ENCODE measurements around the gene FXYD2. TPM values are rescaled to one million over a fixed set of nuclear protein-coding genes. Genes with fewer than 3 reads are reported as not detected.
A peak's percentile ranks its signal among the peaks of the same experiment; 100 is the strongest.
"Not testable (repeated sequence)": the region's sequence is repeated elsewhere in the genome, so short reads cannot be mapped to it uniquely, and the experiment has no call there.

FXYD2 gene
- 1 to 10 TPM; 8.3 to 8.8 TPM for total RNA-seq

DNA sequence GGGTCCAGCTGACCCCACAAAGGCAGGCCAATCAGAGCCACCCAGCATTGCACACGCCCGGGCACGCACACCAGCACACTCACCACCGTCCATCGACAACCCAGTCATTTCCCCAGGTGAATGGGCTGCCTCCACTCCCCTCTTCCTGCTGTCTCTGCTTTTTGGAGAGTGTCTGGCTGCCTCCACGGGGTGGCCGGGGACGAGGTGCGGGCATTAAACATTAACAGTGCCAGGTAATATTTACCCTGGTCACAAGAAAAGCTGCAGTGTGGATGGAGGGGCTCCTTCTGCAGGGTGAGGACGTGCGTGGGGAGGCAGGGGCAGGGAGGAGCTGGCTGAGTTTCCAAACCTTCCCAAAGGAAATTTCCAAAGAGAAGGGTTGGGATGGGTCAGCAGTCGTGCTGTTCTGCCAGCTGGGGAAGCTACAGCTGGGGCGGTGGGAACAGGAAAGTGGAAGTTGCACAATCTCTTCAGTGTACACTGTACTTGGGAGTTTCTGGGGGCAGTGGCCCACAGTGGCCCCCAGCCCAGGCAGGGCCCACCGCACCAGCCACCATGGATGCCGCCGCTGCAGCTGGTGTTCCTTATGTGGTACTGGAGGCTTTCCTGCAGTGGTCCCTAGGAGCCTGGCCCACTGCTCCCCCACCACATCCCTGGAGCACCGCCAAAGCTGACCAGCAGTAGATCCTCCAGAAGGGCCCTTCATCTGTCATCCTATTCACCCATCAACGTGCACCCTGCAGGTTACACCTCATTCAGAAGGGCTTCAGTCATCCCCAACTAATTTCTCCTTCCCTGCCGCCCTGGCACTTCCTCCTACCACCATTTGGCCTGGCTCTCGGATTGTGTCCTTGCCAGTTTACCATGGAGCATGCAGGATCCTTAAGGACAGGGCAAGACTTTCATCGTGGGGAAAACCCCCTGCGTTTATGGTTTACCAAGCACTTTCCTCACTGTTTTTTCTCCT, at the start of gene FXYD2:
Gene FXYD2 (minus strand): TSS at position 174 of the 967 bp plus-strand sequence. CDS start 66 bp downstream, at position 108.
- peak within 1 kb of the TSS; percentile 13 for H3K4me3 Mint-ChIP-seq
- H3K36me3 Mint-ChIP-seq: no peaks in the 10 kb centered on the region
- H3K4me1 Mint-ChIP-seq: peaks cover 58% of the 10 kb centered on the region
- no peaks in the 10 kb centered on the region for H3K27me3 Mint-ChIP-seq
- peak within 1 kb of the TSS; percentile 84 for H3K27ac Mint-ChIP-seq
- DNase-seq: no peak
- H3K9me3 Mint-ChIP-seq: no peaks in the 10 kb centered on the region

DNA sequence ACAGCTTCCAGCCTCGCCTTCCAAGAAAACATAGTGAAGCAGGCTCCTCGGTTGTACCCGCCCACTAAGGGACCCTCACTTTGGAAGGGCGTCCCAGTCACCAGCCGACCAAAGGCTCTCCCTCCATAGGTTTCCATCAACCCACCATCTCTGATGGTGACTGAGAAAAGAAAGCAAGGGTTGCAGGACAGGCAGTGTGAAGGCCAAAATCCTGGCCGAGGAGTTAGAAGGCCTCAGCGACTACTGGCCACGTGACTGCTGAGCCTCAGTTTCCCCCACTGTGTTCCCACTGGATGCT, 49.2 kb upstream of the FXYD2 start:
- no peaks in the 10 kb centered on the region for H3K9me3 Mint-ChIP-seq

DNA sequence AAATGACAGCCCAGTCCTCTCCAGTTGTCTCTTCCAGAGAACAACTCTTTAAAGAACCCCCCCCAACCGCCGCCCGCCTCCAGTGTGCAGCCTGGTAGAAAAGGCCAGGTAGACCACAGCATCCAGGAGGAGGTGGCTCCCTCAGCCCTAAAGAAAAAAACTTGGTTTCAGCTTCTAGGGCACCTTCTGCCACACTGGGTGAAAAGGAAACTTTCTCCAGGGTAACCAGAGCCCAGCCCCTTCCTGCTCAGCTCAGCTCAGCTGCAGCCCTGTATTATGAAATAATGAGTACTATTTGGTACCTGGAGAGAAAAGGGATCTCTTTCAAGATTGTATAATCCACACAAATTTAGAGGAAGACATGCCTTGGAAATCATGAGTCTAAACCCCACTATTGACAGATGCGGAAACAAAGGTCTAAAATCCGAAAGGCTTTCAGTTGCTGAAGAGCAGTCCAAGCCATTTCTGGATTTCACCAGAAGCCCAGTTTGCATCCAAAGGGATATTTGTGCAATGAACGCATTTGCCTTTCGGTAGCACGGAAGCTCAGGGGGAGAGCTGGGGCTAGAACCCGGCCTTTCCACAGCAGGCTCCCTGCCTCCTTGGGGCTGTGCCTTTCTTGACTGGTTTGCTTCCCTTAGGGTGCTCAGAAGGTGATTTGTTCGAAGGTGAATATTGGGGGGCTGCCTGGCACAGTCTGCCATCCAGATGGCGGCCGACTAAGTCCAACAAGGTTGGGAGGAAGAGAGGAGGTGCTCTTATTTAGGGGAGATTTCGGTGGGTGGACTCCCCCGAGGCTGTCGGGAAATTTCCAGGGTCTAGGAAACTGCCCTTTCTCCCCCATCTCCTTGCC, 48.7 kb upstream of the FXYD2 start:
- peaks cover 23% of the 10 kb centered on the region for H3K4me1 Mint-ChIP-seq
- peaks cover 45% of the 10 kb centered on the region for H3K27me3 Mint-ChIP-seq
- H3K27ac Mint-ChIP-seq: no peak overlapping the region

More for the DNA sequence above, 49.2 kb upstream of the FXYD2 start:
- no peak overlapping the region for H3K4me3 Mint-ChIP-seq
- peaks cover 50% of the 10 kb centered on the region for H3K27me3 Mint-ChIP-seq
- H3K4me1 Mint-ChIP-seq: peaks cover 23% of the 10 kb centered on the region
- no peak overlapping the region for H3K27ac Mint-ChIP-seq
- no peaks in the 10 kb centered on the region for H3K36me3 Mint-ChIP-seq
- no peak for DNase-seq

DNA sequence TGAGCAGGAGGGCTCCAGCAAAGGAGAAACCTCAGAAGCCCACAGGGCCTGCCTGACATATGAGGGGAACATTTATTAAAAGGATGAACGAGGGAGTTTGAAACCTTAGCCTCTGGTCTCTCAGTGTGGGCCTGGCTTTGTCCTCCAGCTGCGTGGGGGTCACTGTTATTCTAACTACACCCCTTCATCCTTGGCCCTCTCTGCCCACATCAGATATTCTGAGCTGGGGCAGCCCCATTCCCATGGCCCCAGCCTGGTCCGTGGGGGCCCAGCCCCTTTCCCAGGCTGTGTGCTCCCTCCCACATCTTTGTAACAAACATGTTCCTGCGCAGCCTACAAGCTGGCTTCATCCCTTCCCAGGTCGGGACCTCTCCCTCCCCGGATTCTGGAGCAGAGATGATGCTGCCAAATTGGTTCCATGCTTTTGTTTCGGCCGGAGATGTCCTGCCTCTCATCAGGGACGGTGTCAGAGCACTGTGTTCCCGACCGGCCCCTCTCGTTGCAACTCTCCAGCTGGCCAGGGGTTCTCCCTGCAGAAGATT, 47.9 kb upstream of the FXYD2 start:
- H3K27ac Mint-ChIP-seq: no peak overlapping the region
- no peaks in the 10 kb centered on the region for H3K36me3 Mint-ChIP-seq
- H3K4me1 Mint-ChIP-seq: peaks cover 23% of the 10 kb centered on the region
- H3K4me3 Mint-ChIP-seq: no peak overlapping the region
- peaks cover 38% of the 10 kb centered on the region for H3K27me3 Mint-ChIP-seq
- no peaks in the 10 kb centered on the region for H3K9me3 Mint-ChIP-seq
- DNase-seq: no peak

More for the DNA sequence above, 48.7 kb upstream of the FXYD2 start:
- H3K36me3 Mint-ChIP-seq: no peaks in the 10 kb centered on the region
- no peak overlapping the region for H3K4me3 Mint-ChIP-seq
- DNase-seq: no peak
- H3K9me3 Mint-ChIP-seq: no peaks in the 10 kb centered on the region

DNA sequence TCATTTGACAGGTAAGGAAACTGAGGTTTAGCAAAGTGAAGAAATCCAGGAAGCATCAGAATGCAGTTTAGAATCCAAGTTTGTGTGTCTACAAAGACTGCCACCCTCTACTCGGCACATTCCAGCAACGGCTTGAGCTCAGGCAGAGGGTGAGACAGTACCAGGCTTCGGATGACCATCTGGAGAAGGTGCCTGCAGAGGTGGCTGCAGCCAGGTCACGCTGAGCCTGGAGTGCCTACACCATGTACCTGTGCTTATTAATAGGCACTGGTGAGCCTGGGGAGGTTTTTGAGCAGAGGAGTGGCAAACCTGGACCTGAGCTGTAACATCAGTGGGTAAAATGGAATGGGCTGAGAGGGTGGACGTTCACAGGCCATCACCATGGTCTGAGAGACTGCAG, 47.2 kb upstream of the FXYD2 start:
- H3K27me3 Mint-ChIP-seq: peaks cover 31% of the 10 kb centered on the region
- H3K36me3 Mint-ChIP-seq: no peaks in the 10 kb centered on the region
- no peak overlapping the region for H3K27ac Mint-ChIP-seq
- H3K4me3 Mint-ChIP-seq: no peak overlapping the region
- no peak for DNase-seq
- peaks cover 19% of the 10 kb centered on the region for H3K4me1 Mint-ChIP-seq
- H3K9me3 Mint-ChIP-seq: no peaks in the 10 kb centered on the region

DNA sequence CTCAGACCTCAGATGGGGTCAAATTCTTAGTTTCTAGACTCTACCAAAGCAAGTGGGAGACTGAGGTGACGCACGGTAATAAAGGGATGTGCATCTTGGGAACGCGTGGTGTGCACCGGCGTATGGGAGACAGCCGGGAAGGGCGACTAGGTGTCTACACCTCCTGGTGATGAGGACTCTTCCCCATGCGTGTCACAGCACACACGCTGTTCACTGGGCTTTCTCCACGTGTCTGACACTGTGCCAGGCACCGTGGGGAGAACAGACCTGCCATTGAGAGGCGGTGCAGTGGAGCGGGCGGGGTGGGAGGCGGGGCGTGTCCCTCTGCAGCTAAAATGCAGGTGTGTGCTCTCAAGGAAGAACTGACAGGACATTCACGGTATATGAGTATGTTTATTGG, 46.6 kb upstream of the FXYD2 start:
- Mint-ChIP-seq H3K36me3 (no peaks in the 10 kb centered on the region), H3K4me3 (no peak overlapping the region), H3K9me3 (no peaks in the 10 kb centered on the region), H3K4me1 (peaks cover 16% of the 10 kb centered on the region), H3K27ac (no peak overlapping the region), H3K27me3 (peaks cover 27% of the 10 kb centered on the region)
- DNase-seq: no peak

DNA sequence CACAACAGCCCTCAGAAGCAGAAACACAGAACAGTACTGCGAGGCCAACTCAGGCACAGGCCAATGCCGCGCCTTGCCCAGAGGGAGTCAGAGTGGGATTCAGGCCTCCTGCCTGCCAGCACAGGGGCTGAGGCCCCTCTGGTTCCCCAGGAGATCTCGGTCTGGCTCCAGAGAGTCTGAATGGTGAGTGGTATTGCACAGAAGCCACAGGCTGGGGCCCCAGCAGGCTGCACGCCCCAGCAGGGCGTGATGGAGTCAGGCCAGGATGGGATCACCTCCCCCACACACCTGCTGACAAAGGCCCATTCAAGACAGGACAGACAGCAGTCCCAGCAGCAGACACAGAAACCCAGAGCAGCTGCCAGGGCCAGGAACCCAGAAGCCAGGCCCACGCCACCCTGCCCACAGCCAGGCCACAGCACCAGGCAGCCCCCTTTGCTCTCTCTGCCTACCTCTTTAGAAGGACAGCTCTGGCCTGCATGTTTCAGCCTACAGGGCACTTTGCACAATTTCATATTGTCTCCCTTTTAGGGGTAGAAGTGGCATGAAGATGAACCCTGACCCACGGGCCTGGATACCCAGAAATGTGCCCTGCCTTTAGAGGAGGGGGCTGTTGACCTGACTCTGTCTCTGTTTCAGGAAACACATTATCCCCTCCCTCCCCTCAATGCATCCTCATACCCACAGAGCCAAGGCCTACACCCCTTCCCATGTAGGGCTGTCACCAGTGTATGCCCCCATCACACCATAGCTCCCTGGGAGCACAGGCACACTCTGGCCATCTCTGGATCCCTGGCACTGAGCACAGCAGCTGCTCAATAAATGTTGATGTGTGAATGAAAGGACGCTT, 45.8 kb upstream of the FXYD2 start:
- H3K27me3 Mint-ChIP-seq: peaks cover 19% of the 10 kb centered on the region

DNA sequence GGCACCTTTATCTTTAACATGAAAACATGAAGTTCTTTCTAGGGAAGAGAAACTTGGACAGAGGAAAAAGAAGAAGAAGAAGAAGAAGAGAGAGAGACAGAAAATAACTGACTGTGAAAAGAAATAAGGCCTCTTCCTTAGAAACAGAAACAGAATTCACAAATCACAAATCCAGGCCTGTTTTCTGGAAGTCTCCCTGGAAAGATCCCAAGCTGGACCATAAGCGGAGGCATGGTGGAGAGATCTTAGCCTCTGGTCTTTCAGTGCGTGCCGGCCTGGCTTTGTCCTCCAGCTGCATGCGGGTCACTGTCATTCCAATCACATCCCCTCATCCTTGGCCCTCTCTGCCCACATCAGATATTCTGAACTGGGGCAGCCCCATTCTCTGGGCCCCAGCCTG, 45.1 kb upstream of the FXYD2 start:
- no peaks in the 10 kb centered on the region for H3K36me3 Mint-ChIP-seq
- DNase-seq: no peak
- peaks cover 12% of the 10 kb centered on the region for H3K27me3 Mint-ChIP-seq
- H3K9me3 Mint-ChIP-seq: no peaks in the 10 kb centered on the region
- peaks cover 4% of the 10 kb centered on the region for H3K4me1 Mint-ChIP-seq
- H3K4me3 Mint-ChIP-seq: no peak overlapping the region
- H3K27ac Mint-ChIP-seq: no peak overlapping the region

More for the DNA sequence above, 45.8 kb upstream of the FXYD2 start:
- no peaks in the 10 kb centered on the region for H3K36me3 Mint-ChIP-seq
- no peak overlapping the region for H3K27ac Mint-ChIP-seq
- no peak overlapping the region for H3K4me3 Mint-ChIP-seq
- DNase-seq: no peak
- peaks cover 9% of the 10 kb centered on the region for H3K4me1 Mint-ChIP-seq
- H3K9me3 Mint-ChIP-seq: no peaks in the 10 kb centered on the region

DNA sequence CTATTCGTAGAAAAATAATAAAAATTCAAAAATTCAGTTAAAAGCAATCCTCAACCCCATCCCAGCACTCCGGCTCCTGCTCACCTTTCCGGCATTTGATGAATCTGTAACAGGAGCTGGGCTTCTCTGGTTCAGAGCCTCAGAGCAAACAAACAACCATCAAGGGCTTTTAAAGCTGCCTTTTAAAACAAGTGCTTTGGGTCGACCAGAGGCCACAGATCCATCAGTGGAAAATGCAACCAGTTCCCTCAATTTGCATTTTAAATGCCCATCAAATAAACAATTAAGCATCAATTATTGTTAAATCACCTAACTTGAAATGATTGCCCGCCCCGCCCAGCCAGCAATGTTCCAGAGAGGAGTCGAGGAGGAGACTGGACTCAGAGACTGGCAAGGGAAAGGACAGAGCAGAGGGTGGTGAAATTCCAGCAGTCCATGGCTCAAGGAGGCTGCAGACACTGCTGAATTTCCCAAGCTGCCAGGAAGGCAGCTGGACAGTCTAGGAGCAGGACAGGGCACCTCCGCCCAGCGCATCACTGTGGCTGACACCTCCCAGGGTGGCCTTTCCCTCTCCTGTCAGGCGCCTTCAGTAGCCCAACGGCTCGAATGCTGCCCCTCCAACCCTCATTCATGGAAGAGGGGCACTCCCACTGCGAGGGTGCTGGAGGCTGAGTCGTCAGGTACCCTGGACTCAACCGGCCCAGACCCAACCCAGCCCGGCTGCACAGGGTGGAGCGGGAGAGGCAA, 44.4 kb upstream of the FXYD2 start:
- Mint-ChIP-seq H3K4me3 (no peak overlapping the region), H3K9me3 (no peaks in the 10 kb centered on the region), H3K27ac (no peak overlapping the region), H3K4me1 (peaks cover 4% of the 10 kb centered on the region), H3K27me3 (peaks cover 6% of the 10 kb centered on the region), H3K36me3 (no peaks in the 10 kb centered on the region)
- DNase-seq: no peak

DNA sequence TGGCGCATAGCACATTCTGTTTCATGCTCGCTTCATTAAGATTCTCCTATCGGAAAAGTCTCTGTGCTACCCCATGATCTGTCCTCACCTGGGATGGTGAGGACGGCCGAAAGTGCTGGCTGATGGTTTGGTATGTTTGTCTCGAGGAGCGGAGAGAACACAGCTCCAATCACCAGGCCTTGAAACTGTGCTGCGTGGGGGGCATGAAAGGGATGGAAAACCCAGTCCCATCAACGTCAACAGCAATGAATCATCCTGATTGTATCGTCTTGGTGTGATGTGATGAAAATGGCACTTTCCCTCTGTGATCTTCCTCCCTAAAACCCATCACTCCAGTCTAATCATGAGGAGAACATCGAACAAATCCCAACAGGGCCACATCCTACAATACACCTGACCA, 43.5 kb upstream of the FXYD2 start:
- Mint-ChIP-seq H3K27me3 (no peaks in the 10 kb centered on the region), H3K9me3 (no peaks in the 10 kb centered on the region), H3K27ac (no peak overlapping the region), H3K36me3 (no peaks in the 10 kb centered on the region), H3K4me3 (no peak overlapping the region), H3K4me1 (peaks cover 3% of the 10 kb centered on the region)
- DNase-seq: no peak

DNA sequence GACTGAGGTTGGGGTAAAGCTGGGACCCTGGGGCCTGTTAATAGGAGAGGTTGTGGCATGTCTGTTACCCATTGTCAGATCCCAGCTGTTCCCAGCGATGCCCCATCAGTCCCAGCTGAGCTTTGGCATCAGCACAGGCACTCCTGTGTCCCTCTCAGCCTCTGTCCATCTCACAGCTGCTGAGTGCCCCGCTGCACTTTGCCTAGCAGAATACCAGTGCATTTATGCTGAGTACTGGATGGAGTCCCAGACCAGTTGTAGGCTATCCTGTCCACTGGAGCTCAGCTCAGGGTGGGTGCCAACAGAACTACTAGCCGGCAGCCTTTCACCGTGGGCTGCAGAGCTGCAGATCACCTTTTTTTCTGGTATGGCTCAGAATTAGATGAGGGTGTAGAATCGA, 42.0 kb upstream of the FXYD2 start:
- Mint-ChIP-seq H3K4me3 (no peak overlapping the region), H3K9me3 (no peaks in the 10 kb centered on the region), H3K36me3 (no peaks in the 10 kb centered on the region), H3K27ac (no peak overlapping the region), H3K27me3 (no peaks in the 10 kb centered on the region), H3K4me1 (peaks cover 2% of the 10 kb centered on the region)
- DNase-seq: no peak

DNA sequence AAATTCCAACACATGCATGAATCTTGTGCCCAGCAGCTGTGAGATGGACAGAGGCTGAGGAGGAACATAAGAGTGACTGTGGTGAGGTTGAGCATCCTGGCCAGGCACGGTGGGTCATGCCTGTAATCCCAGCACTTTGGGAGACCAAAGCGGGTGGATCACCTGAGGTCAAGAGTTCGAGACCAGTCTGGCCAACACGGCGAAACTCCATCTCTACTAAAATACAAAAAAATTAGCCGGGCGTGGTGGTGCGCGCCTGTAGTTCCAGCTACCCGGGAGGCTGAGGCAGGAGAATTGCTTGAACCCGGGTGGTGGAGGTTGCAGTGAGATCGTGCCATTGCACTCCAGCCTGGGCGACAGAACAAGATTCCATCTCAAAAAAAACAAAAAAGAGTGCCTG, 41.0 kb upstream of the FXYD2 start:
- DNase-seq, H3K36me3 Mint-ChIP-seq, H3K27ac Mint-ChIP-seq, H3K27me3 Mint-ChIP-seq, H3K4me1 Mint-ChIP-seq, H3K4me3 Mint-ChIP-seq, H3K9me3 Mint-ChIP-seq: not testable (repeated sequence)

DNA sequence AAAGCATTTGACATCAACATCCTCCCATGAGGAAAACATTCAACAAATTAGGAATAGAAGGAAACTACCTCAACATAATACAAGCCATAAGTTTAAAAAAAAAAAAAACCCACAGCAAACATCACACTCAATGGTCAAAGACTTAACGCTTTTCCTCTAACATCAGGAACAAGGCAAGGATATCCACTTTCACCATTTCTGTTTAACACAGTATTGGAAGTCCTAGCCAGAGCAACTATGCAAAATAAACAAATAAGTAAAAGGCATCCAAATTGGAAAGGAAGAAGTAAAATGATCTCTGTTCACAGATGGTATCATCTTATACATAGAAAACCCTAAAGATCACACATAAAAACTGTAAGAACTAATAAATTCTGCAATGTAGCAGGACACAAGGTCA, 38.8 kb upstream of the FXYD2 start:
- H3K4me3 Mint-ChIP-seq: no peak overlapping the region
- H3K27ac Mint-ChIP-seq: no peak overlapping the region
- no peak for DNase-seq
- H3K36me3 Mint-ChIP-seq: no peaks in the 10 kb centered on the region
- no peaks in the 10 kb centered on the region for H3K9me3 Mint-ChIP-seq
- H3K4me1 Mint-ChIP-seq: peaks cover 2% of the 10 kb centered on the region
- H3K27me3 Mint-ChIP-seq: no peaks in the 10 kb centered on the region

DNA sequence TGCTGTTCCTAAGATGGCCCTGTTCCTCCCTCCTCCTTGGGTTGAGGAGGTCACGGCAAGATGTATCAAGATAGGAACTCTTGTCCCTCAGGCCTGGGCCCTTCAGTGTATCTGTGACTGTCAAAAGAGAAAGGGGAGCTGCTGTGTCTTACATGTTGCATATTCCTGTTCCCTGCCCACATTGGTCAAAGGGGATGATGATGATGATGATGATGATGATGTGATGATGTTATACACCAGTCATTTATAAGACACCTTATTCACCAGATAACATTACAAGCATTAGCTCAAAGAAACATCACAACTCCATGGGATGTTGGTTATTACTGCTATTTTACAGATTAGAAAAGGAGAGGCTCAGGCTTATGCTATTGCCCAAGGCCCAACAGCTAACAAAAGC, 38.2 kb upstream of the FXYD2 start:
- Mint-ChIP-seq H3K36me3 (no peaks in the 10 kb centered on the region), H3K27me3 (no peaks in the 10 kb centered on the region), H3K4me1 (peaks cover 2% of the 10 kb centered on the region), H3K27ac (no peak overlapping the region), H3K9me3 (no peaks in the 10 kb centered on the region), H3K4me3 (no peak overlapping the region)
- no peak for DNase-seq

Measured in activated naive CD8-positive, alpha-beta T cell treated with anti-CD3 and anti-CD28 coated beads for 36 hours (primary cell).